GM21529 (cell line): ENCODE measurements around the gene ZMAT5.

Source experiments
- ATAC-seq: cut with Tn5 transposase; IDR thresholded peaks from one replicate; pipeline ENCODE4 v1.9.1; 2021; ENCODE audit not compliant: unreplicated experiment

ZMAT5 gene

GRCh38 chr22:29710922-29711593, 55.7 kb downstream of the ZMAT5 start:
- ATAC-seq = no peak

GRCh38 chr22:29710193-29710592, 56.6 kb downstream of the ZMAT5 start:
- ATAC-seq = no peak

- ATAC-seq = no peak
Observed at GRCh38 chr22:29707471-29707870, 59.3 kb downstream of the ZMAT5 start.

- no peak for ATAC-seq
Observed at GRCh38 chr22:29707010-29707409, 59.8 kb downstream of the ZMAT5 start.

GRCh38 chr22:29706486-29706885, 60.3 kb downstream of the ZMAT5 start:
- ATAC-seq = no peak

- no peak for ATAC-seq
Observed at GRCh38 chr22:29705651-29706050, 61.2 kb downstream of the ZMAT5 start.

- no peak for ATAC-seq
Observed at GRCh38 chr22:29704528-29705285, 62.1 kb downstream of the ZMAT5 start.

- no peak for ATAC-seq
Observed at GRCh38 chr22:29703569-29704195, 63.1 kb downstream of the ZMAT5 start.

GRCh38 chr22:29702931-29703501, 63.8 kb downstream of the ZMAT5 start:
- no peak for ATAC-seq

GRCh38 chr22:29702000-29702930, 64.5 kb downstream of the ZMAT5 start:
- ATAC-seq = no peak

- no peak for ATAC-seq
Observed at GRCh38 chr22:29701155-29701999, 65.4 kb downstream of the ZMAT5 start.

GRCh38 chr22:29700900-29701154, 66.0 kb downstream of the ZMAT5 start:
- no peak for ATAC-seq

- no peak for ATAC-seq
Observed at GRCh38 chr22:29700206-29700899, 66.5 kb downstream of the ZMAT5 start.

GRCh38 chr22:29697853-29698598, 68.8 kb downstream of the ZMAT5 start:
- ATAC-seq = no peak

- no peak for ATAC-seq
Observed at GRCh38 chr22:29695129-29695926, 71.5 kb downstream of the ZMAT5 start.

GRCh38 chr22:29693671-29694070, 73.1 kb downstream of the ZMAT5 start:
- no peak for ATAC-seq

- no peak for ATAC-seq
Observed at GRCh38 chr22:29693161-29693560, 73.6 kb downstream of the ZMAT5 start.

GRCh38 chr22:29692327-29692640, 74.5 kb downstream of the ZMAT5 start:
- ATAC-seq = no peak
